Immature natural killer cell (primary cell): ENCODE measurements around the gene ADAMTS8. TPM values are rescaled to one million over a fixed set of nuclear protein-coding genes. Genes with fewer than 3 reads are reported as not detected.

Experiments
- DNase-seq, 3 donors: peaks; one replicate each; pipeline ENCODE4 v3.0.0; 2022; ENCODE audit warnings: mixed read lengths in 1 of 3
- H3K27ac Mint-ChIP-seq, 6 donors: one replicate each; pipeline ENCODE4 v1.8.0; 2020; ENCODE audit warnings: mixed read lengths in 6 of 6, mild to moderate bottlenecking in 5 of 6, inconsistent platforms in 4 of 6, moderate library complexity in 3 of 6
- H3K27me3 Mint-ChIP-seq, 3 donors: one replicate each; pipeline ENCODE4 v1.8.0; 2020 to 2021; ENCODE audit warnings: low read depth in 3 of 3, mild to moderate bottlenecking in 3 of 3, mixed read lengths in 3 of 3, moderate library complexity in 3 of 3, inconsistent platforms in 1 of 3
- H3K36me3 Mint-ChIP-seq, 3 donors: one replicate each; pipeline ENCODE4 v1.8.0; 2020; ENCODE audit warnings: mixed read lengths in 3 of 3, inconsistent platforms in 2 of 3, mild to moderate bottlenecking in 2 of 3
- H3K4me1 Mint-ChIP-seq, 2 donors: one replicate each; pipeline ENCODE4 v1.8.0; 2020; ENCODE audit warnings: inconsistent platforms in 2 of 2, mild to moderate bottlenecking in 2 of 2, mixed read lengths in 2 of 2, moderate library complexity in 1 of 2
- H3K4me3 Mint-ChIP-seq, 5 donors: one replicate each; pipeline ENCODE4 v1.8.0; 2020; ENCODE audit warnings: mild to moderate bottlenecking in 5 of 5, mixed read lengths in 5 of 5, inconsistent platforms in 3 of 5, moderate library complexity in 3 of 5
- H3K9me3 Mint-ChIP-seq, 6 donors: one replicate each; pipeline ENCODE4 v1.8.0; 2020; ENCODE audit warnings: mild to moderate bottlenecking in 6 of 6, mixed read lengths in 6 of 6, inconsistent platforms in 4 of 6, moderate library complexity in 3 of 6
- polyA plus RNA-seq, 3 donors: library from polyadenylated mRNA; unstranded; fragments of 300-500 nt; fragmentation: Illumina TruSeq; gene quantifications; one replicate each; pipeline ENCODE4 v1.2.3, GENCODE V29; 2021

The ADAMTS8 gene
- polyA plus RNA-seq = under 1 TPM in 1 of 3 donors, not detected in 2; 0.18 TPM

- peak within 1 kb of the TSS; percentile 76 to 85 (median 78) for H3K4me3 Mint-ChIP-seq
- peaks cover 0 to 6% (median 0%) of the 10 kb centered on the region in 3 donors for H3K36me3 Mint-ChIP-seq
- H3K27ac Mint-ChIP-seq = peak within 1 kb of the TSS in 1 of 6 donors; percentile 30
- peaks cover 15 to 19% of the 10 kb centered on the region in 2 donors for H3K4me1 Mint-ChIP-seq
- DNase-seq = no peak
- H3K27me3 Mint-ChIP-seq = peaks cover 24 to 29% (median 26%) of the 10 kb centered on the region in 3 donors
- no peaks in the 10 kb centered on the region for H3K9me3 Mint-ChIP-seq
These were observed at the start of gene ADAMTS8 for GRCh38 chr11:130428316-130429119. TSS of gene ADAMTS8 (minus strand) at chr11:130428609. CDS start at chr11:130428286, 323 bp downstream.

DNA sequence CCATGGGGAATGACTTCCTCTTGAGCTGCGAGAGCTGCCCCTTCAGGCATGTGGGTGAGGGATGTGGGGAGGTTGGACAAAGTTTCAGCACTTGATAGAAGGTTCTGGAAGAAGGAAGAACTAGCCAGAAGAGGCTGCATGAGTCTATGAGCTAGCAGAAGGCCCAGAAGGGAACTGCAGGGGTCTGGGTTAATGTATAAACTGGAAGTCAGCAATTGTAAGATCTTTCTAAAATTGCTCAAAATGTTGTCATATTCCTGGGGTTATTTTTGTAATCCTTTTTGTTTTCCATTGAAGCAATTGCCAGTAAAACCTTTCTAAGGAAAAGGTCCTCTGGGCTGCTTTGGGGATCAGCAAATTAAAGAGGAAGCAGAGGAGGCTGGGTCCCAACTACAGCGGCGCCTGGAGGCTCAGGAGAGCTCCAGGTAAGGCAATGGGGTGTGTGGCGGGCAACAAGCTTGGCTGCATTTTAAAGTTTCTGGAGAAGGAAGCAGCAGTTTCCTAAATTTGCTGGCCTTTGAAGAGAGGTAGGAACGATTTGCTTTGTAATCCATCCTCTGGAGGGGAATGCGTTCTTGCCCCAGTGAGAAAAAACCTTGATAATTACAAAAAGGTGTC is 49.3 kb upstream of the ADAMTS8 start:
- Mint-ChIP-seq H3K36me3 (no peaks in the 10 kb centered on the region), H3K27me3 (peaks cover 0 to 4% (median 0%) of the 10 kb centered on the region in 3 donors), H3K9me3 (no peaks in the 10 kb centered on the region)

GRCh38 chr11:130476922-130477491 is 48.6 kb upstream of the ADAMTS8 start:
- Mint-ChIP-seq H3K9me3 (no peaks in the 10 kb centered on the region), H3K27ac (no peak overlapping the region)

More for the DNA sequence above, 49.3 kb upstream of the ADAMTS8 start:
- no peak for DNase-seq
- Mint-ChIP-seq H3K4me3 (no peak overlapping the region), H3K4me1 (no peaks in the 10 kb centered on the region), H3K27ac (no peak overlapping the region)

DNA sequence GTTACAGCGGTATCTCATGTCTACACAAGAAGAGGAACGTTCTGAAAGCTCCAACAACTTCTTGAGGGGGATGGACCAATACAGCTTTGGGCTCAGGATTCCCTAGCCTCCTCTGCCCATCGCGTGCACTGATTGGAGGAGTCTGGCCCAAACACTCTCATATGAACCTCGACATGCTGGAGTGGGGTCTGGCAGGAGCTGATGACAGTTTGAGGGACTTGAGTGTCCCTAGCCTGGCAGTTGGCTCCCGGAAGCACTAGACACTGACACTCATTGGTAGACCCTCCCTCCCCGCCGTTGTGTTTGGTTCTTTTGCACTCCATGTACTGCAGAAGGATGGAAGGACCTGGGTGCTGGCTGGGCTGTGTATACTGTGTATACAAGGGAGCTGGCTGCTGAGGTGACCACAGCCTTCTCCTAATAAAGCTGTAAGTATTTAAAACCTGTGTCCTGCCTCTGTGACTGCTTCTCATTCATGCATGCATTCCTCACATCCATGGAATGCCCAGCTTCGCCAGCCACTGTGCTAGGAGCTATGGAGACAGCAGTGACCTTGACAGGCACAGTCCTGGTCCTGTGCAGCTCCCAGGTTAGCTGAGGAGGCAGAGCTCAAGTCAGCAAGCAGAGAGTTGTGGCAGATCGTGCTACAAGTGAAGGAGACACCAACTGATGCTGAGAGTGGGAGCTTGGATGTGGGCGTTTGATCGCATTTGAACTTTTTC is 48.0 kb upstream of the ADAMTS8 start:
- no peak overlapping the region for H3K4me3 Mint-ChIP-seq
- DNase-seq = no peak
- no peak overlapping the region for H3K27ac Mint-ChIP-seq
- H3K36me3 Mint-ChIP-seq = no peaks in the 10 kb centered on the region
- H3K9me3 Mint-ChIP-seq = no peaks in the 10 kb centered on the region
- H3K4me1 Mint-ChIP-seq = no peaks in the 10 kb centered on the region
- H3K27me3 Mint-ChIP-seq = peaks cover 0 to 4% (median 0%) of the 10 kb centered on the region in 3 donors

More at GRCh38 chr11:130476922-130477491, 48.6 kb upstream of the ADAMTS8 start:
- DNase-seq = no peak
- H3K4me3 Mint-ChIP-seq = no peak overlapping the region
- H3K36me3 Mint-ChIP-seq = no peaks in the 10 kb centered on the region
- peaks cover 0 to 4% (median 0%) of the 10 kb centered on the region in 3 donors for H3K27me3 Mint-ChIP-seq
- H3K4me1 Mint-ChIP-seq = no peaks in the 10 kb centered on the region

- Mint-ChIP-seq H3K36me3 (no peaks in the 10 kb centered on the region), H3K27ac (no peak overlapping the region), H3K27me3 (peaks cover 0 to 4% (median 0%) of the 10 kb centered on the region in 3 donors), H3K4me3 (no peak overlapping the region), H3K4me1 (no peaks in the 10 kb centered on the region), H3K9me3 (no peaks in the 10 kb centered on the region)
- DNase-seq = no peak
These were observed 47.1 kb upstream of the ADAMTS8 start for GRCh38 chr11:130475426-130476053.

- no peak for DNase-seq
- no peaks in the 10 kb centered on the region for H3K36me3 Mint-ChIP-seq
- no peaks in the 10 kb centered on the region for H3K9me3 Mint-ChIP-seq
- H3K27me3 Mint-ChIP-seq = peaks cover 0 to 4% (median 0%) of the 10 kb centered on the region in 3 donors
- H3K27ac Mint-ChIP-seq = no peak overlapping the region
- no peaks in the 10 kb centered on the region for H3K4me1 Mint-ChIP-seq
- no peak overlapping the region for H3K4me3 Mint-ChIP-seq
These were observed 46.4 kb upstream of the ADAMTS8 start for GRCh38 chr11:130474637-130475400.

DNA sequence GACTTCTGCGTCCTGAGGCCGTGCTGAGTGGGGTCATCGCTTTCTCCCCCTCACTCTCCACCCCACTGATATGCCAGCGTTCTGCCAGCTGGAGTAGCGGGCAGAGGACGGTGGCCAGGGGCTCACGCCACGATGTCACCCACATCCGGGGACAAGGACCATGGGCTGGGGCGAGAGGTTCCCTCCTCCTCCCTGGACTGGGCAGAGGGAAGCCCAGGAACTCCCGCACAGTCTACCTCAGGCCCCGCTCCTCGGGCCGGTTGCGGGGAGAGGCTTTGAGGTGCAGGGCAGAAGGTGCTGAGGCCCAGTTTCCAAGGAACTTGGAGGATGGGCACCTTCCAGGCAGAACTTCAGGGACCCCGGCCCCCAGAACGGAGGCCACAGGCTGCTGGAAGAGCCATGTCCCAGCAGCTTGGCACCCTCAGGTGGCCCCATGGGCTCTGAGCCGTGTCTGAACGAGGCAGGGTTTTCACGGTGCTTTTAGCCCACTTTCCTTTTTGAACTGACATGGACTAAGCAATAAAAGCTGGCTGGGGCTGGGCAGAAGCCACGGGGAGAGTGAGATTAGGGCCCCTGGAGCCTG is 45.5 kb upstream of the ADAMTS8 start:
- no peak overlapping the region for H3K4me3 Mint-ChIP-seq
- H3K4me1 Mint-ChIP-seq = no peaks in the 10 kb centered on the region
- no peak for DNase-seq
- H3K27ac Mint-ChIP-seq = no peak overlapping the region
- H3K9me3 Mint-ChIP-seq = no peaks in the 10 kb centered on the region
- no peaks in the 10 kb centered on the region for H3K36me3 Mint-ChIP-seq
- peaks cover 0 to 4% (median 0%) of the 10 kb centered on the region in 3 donors for H3K27me3 Mint-ChIP-seq

GRCh38 chr11:130473056-130473794 is 44.8 kb upstream of the ADAMTS8 start:
- no peaks in the 10 kb centered on the region for H3K9me3 Mint-ChIP-seq
- no peak overlapping the region for H3K4me3 Mint-ChIP-seq
- no peaks in the 10 kb centered on the region for H3K4me1 Mint-ChIP-seq
- DNase-seq = no peak
- H3K27me3 Mint-ChIP-seq = peaks cover 0 to 4% (median 0%) of the 10 kb centered on the region in 3 donors
- no peak overlapping the region for H3K27ac Mint-ChIP-seq
- H3K36me3 Mint-ChIP-seq = no peaks in the 10 kb centered on the region

DNA sequence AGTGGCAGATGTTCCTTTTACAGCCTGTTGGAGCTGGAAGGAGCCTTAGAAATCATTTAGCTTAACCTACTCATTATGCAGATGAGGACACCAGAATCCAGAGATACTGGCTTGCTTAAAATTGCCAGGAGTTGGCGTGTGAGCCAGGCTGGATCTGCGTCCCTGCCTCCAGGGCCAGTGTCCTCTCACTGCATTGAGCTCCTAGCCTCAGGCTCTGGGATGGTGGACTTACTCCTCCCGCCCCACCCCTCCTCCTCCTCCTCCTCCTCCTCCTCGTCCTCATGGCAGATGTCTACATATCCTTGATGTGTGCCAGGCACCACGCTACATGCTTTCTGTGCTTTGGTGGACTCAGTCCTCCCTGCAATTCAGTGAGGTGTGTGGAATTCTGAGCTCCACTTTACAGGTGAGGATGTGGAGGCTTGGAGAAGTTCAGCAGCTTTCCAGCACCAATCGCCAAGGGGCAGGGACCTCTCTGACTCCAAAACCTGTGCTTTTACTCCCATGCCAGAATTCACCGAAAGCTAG is 44.1 kb upstream of the ADAMTS8 start:
- H3K27me3 Mint-ChIP-seq = peaks cover 0 to 4% (median 0%) of the 10 kb centered on the region in 3 donors
- H3K36me3 Mint-ChIP-seq = no peaks in the 10 kb centered on the region
- DNase-seq = no peak
- no peaks in the 10 kb centered on the region for H3K4me1 Mint-ChIP-seq
- H3K27ac Mint-ChIP-seq = no peak overlapping the region
- H3K4me3 Mint-ChIP-seq = no peak overlapping the region
- H3K9me3 Mint-ChIP-seq = no peaks in the 10 kb centered on the region

- H3K36me3 Mint-ChIP-seq = no peaks in the 10 kb centered on the region
- no peak overlapping the region for H3K27ac Mint-ChIP-seq
- no peaks in the 10 kb centered on the region for H3K9me3 Mint-ChIP-seq
- no peak overlapping the region for H3K4me3 Mint-ChIP-seq
- H3K27me3 Mint-ChIP-seq = no peaks in the 10 kb centered on the region
- no peaks in the 10 kb centered on the region for H3K4me1 Mint-ChIP-seq
- no peak for DNase-seq
These were observed 43.5 kb upstream of the ADAMTS8 start for GRCh38 chr11:130471731-130472433.

DNA sequence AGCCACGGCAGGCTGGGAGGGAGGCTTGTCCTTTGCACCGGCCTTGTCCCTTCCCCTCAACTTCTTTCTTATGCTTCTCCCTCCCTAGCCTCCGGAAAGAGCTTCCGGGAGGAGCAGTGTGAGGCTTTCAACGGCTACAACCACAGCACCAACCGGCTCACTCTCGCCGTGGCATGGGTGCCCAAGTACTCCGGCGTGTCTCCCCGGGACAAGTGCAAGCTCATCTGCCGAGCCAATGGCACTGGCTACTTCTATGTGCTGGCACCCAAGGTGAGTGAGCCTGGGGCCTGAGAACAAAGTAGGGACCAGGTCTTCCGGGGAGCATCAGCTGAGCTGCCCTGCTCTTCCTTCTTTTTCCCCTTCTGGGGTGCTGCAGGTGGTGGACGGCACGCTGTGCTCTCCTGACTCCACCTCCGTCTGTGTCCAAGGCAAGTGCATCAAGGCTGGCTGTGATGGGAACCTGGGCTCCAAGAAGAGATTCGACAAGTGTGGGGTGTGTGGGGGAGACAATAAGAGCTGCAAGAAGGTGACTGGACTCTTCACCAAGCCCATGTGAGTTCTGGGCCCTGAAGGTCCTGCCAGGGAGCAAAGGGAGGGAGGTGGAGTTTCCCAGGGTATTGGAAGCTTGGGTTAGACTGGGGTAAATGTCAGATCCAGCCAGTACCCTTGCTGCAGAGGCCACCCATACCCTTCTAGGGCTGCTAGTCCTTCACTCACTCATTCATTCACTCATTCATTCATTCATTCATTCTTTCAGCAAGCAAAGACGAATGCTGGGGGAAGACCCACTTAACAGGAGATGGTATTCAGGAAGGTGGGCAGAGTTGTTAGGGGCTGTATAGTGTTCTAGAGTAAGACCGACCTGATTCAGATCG is 42.7 kb upstream of the ADAMTS8 start:
- H3K9me3 Mint-ChIP-seq = no peaks in the 10 kb centered on the region
- DNase-seq = no peak
- H3K36me3 Mint-ChIP-seq = no peaks in the 10 kb centered on the region
- H3K4me1 Mint-ChIP-seq = no peaks in the 10 kb centered on the region
- no peak overlapping the region for H3K4me3 Mint-ChIP-seq
- H3K27me3 Mint-ChIP-seq = no peaks in the 10 kb centered on the region
- peak overlapping the region in 1 of 6 donors; percentile 26 for H3K27ac Mint-ChIP-seq
